ENCODE measurements around the gene P3R3URF.

Gene P3R3URF

GRCh38 chr1:46171871-46172270 lies 4.4 kb downstream of the P3R3URF start:
- no peak for DNase-seq

DNA sequence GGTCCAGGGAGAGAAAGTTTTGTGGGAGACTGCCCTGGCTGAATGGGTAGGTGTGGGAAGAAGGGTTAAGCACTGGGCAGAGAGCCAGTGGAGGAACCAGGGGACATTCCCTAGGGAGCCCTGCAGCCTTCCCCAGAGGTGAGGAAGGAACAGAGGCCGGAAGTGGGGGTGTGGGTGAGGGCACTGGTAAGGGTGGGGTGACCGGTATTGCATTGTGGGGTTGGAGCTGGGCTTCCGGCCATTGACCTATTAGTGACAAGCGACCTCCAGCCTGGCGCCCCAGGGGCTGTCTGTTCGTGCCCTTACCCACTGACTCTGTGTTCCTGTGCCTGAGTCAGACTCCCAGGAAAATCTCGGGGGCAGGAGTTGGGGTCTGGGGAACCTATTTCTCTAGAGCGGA lies 4.9 kb downstream of the P3R3URF start:
- DNase-seq: no peak

DNA sequence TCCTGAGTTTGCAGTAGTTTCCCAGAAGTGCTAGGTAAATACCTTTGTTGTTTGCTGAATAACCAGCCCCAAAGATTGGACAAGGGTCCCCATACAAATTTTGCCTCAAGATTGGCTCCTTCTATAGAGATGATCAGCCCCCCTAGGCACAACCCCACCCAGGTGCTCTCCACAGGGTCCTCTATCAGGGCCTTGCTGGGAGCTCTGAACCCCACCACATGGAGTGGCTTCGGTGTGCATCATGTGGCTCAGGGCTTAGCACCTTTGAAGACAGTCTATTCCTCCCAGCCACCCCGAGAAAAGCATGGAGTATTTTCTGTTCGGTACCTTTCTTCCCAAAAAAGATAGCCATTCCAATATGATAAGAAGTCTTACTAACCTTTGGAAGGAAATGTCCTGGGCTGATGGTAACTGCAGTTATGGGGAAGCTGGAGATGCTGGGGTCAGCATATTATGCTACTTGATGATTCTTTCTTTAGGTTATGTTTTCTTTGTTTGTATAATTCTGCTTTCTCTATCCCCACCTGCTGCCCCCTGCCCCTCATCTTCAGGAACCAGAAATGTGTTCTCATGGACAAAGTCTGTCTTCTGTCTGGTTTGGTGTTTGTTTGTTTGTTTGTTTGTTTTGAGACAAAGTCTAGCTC lies 6.4 kb downstream of the P3R3URF start:
- DNase-seq: no peak

DNA sequence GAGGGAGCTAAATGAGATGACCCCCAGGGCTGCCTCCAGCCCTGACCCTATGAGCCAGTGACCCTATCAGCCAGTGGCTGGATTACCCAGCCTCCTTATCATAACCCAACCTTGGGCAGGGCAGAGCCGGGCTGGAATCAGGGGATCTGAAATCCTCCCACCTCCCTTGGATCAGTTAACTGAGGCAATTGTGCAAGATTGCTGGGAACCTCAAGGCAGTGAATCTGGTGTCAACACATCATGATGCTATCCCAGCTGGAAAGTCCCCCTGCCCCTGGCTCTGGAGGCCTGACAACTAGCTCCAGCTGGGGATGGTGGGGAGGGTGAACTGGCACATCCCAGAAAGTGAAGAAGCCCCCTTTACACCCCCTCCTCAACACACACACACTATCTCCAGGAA lies 7.8 kb downstream of the P3R3URF start:
- no peak for DNase-seq

GRCh38 chr1:46166521-46167462 lies 9.5 kb downstream of the P3R3URF start:
- DNase-seq: no peak

DNA sequence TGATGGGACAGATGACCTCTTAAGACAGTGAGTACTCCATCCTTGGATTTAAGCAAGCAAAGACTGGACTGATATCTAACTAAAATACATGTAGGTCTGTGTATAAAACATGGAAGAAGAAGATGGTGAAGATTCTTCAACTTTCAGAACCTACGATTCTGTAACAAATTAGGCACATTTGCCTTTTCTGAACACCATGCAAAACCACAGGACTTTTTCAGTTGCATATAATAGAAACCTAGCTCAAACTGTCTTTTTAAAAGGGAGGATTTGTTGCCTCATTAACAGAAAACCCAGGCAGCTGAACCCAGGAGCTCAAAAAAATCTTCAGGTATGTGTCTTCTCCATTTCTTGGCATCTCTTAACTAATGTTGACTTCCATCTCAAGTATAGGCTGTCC lies 16.1 kb downstream of the P3R3URF start:
- DNase-seq: no peak

- DNase-seq: no peak
Observed at GRCh38 chr1:46159516-46159915, 16.8 kb downstream of the P3R3URF start.

DNA sequence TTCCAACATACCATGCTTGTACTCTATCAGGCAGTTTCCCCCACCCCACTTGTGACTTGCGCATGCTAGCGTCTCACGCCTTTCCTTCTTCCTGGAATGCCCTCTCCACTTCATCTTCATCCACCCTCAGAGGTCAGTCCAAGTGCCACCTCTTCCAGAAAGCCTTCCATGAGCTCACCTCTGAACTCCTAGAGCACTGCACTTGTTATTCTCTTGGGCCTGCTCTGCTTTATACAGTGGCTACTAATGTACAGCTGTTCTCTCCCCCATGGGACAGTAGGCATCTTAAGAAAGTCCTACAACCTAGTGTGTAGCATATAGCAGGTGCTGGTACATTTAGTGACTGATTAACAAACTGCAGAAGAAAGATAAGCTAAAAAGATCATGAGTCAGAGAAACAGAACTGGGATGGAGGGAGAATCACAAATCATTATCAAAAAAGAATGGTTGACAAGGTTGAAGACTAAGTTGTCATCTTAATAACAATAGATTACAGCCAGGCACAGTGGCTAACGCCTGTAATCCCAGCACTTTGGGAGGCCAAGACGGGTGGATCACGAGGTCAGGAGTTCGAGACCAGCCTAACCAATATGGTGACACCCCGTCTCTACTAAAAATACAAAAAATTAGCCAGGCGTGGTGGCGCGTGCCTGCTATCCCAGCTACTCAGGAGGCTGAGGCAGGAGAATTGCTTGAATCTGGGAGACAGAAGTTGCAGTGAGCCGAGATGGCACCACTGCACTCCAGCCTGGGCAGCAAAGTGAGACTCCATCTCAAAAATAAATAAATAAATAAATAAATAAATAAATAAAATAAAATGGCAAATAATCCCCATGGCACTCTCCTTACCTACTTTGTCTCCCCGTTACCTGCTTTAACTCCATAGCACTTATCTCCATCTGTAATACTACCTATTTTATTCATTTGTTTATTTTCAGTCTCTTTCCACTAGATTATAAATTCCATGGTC lies 17.7 kb downstream of the P3R3URF start:
- no peak for DNase-seq

DNA sequence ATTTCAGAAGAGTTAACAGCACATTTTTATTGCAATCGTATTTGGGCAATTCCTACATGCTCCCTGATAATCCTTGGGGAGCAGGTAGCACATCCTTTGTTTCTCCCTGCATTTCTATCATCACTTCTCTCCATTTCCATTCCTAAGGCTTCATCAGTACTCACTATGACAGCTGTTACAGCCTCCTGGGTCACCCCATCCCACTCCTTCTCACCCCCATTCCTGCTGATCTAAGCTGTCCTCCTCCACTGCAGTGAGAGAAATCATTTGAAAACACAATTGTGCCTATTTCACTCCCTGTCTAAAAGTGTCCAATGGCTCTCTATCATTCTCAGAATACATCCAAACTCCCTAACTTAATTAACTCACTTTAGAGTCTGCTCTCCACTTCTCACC lies 18.4 kb downstream of the P3R3URF start:
- DNase-seq: no peak

DNA sequence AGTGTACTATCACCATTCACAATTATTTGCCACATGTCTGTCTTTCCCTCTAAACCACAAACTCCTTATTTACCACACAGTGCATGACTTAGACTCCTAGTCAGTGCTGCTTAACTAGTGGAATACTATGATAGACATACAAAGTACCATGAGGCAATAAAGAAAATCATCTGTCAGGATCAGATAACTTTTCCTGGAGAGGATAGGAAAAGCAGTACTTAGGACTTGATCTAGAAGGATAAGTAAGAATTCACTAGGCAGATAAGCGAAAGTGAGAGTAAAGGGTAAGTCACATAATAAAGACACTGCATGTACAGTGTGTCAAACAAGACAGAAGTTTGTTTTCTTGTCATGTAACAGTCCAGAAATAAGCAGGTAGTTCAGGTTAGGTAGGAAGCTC lies 22.6 kb downstream of the P3R3URF start:
- no peak for DNase-seq

DNA sequence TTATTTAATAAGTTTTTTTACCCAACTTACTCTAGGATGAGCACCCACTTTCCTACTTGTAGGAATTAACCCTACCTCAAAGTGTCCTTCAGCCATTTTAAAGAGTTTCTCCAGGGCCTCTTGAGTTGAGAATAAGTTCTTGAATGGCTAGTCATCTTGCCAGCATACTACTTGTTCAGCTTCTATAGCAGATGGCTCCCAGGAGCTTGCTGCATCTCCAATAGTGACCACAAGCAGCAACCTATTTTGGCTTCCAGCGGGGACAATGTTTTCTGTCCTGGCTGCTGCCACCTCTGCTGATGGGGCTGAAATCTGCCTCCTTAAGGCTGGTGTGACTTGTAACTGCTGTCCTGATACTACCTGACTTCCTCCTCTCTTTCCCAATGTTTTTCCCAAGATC lies 23.1 kb downstream of the P3R3URF start:
- DNase-seq: no peak

- no peak for DNase-seq
Observed at GRCh38 chr1:46152016-46152415, 24.3 kb downstream of the P3R3URF start.

- DNase-seq: no peak
Observed at GRCh38 chr1:46150085-46150484, 26.2 kb downstream of the P3R3URF start.

DNA sequence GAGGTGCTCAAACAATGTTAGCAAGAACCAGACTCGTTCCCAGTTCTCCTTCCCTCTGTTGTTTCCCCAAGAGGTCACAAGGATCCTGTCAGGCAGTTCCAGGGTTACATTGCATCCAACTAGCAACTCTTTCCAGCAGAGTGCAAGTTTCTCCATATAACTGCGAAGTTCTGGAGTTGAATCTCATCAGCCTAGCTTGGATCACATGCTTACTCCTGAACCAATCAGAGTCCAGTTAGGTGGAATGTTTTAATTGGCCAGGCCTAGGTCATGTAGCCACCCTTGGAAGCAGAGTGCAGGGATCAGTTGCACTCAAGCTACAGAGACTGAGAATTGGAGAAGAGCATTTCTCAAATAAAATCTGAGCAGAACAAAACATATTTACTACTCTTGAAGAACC lies 28.0 kb downstream of the P3R3URF start:
- DNase-seq: no peak

- no peak for DNase-seq
Observed at GRCh38 chr1:46137916-46138315, 38.4 kb downstream of the P3R3URF start.

- DNase-seq: no peak
Observed at GRCh38 chr1:46136711-46137110, 39.6 kb downstream of the P3R3URF start.

- peak; percentile 77 for DNase-seq
Observed at GRCh38 chr1:46134660-46135331, 41.5 kb downstream of the P3R3URF start.

- DNase-seq: no peak
Observed at GRCh38 chr1:46133781-46134350, 42.4 kb downstream of the P3R3URF start.

DNA sequence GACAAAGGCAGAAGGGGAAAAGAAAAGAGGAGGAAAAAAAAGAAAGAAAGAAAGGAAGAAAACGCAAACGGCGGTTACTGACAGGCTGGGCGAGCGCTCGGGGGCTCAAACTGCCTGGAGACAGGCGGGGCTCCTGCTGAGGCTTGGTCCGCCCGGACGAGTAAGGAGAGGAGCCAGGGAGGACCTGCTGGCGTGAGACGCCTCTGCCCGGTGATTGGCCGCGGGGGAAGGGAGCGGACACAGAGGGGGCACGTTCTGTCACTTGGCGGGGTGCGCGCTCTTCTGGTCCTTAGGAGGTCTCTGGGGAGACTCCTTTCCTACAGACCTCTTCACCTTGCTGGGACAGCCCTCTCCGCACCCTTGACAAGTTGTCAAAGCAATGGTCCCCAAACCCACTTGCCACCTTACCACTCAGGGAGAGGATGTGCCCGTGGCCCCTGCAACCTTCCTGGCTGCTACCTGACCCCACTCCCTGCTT lies 43.1 kb downstream of the P3R3URF start:
- peak; percentile 95 for DNase-seq

DNA sequence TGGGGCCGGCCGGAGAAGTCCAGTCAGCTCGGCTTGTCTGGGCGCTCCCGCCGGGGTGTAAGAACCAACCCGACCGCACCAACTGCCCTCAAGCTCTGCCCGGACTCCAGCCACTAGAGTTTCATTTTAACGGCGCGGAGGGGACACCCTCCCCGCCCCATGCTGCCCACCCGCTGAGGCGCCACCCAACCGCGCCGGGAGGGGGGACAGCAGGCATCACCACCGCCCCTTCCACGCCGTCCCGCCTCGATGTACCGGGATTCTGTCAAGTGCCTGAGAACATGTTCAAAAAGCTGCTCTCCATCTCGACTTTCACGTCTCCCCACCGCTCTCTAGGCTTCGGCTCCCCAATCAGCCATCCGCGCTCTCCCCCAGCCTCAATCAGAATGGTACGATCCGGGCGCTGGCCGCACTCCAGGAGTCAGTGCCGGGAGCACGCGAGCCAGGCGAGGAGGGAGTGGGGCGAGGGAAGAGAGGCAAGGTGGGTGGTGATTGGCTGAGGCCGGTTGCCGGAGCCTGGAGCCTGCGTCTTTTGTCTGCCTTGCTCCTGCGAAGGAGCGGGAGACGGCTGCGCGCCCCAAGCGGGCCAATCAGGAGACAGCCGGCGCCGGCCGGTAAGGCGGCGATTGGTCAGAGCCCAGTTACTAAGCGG lies 43.6 kb downstream of the P3R3URF start, which contains the start of gene PIK3R3:
PIK3R3 (minus strand) TSS at position 101 of the 652 bp plus-strand sequence. CDS start 677 bp downstream, outside the sequence.
- DNase-seq: peak; percentile 99
